Chondrocyte (in vitro differentiated cells): ENCODE data around the gene SETD2. TPM values are rescaled to one million over a fixed set of nuclear protein-coding genes. Genes with fewer than 3 reads are reported as not detected.

Experiments
- DNase-seq: peaks from one replicate; pipeline ENCODE4 v3.0.0; 2021; ENCODE audit warnings: mixed read lengths, low spot score
- H3K27ac Mint-ChIP-seq: one replicate; pipeline ENCODE4 v1.8.0; 2021; ENCODE audit warnings: mild to moderate bottlenecking, moderate library complexity, mixed read lengths; ENCODE audit not compliant: unreplicated experiment
- H3K27me3 Mint-ChIP-seq: 2 replicates; pipeline ENCODE4 v1.8.0; 2021; ENCODE audit warnings: low read depth, mixed read lengths
- H3K36me3 Mint-ChIP-seq: 2 replicates; pipeline ENCODE4 v1.8.0; 2021; ENCODE audit warnings: low read depth, mixed read lengths
- H3K4me1 Mint-ChIP-seq: 2 replicates; pipeline ENCODE4 v1.8.0; 2021; ENCODE audit warnings: low read depth, mild to moderate bottlenecking, mixed read lengths
- H3K4me3 Mint-ChIP-seq: one replicate; pipeline ENCODE4 v1.8.0; 2021; ENCODE audit warnings: mild to moderate bottlenecking, moderate library complexity, mixed read lengths; ENCODE audit not compliant: unreplicated experiment
- H3K9me3 Mint-ChIP-seq: 2 replicates; pipeline ENCODE4 v1.8.0; 2021; ENCODE audit warnings: low read depth, mixed read lengths
- CTCF ChIP-seq: fragments of 200-600 bp; sonication (generic); IDR thresholded peaks from 2 replicates; pipeline ENCODE4 v1.5.0; 2021; ENCODE audit warnings: antibody characterized with exemption, mild to moderate bottlenecking, moderate library complexity
- total RNA-seq: library from RNA; stranded (reverse); gene quantifications from 3 replicates; pipeline ENCODE4 v1.2.1, GENCODE V29; 2021

The SETD2 gene
- total RNA-seq, 1 donor from 2014 or later: 37.3 TPM

GRCh38 chr3:47104259-47104658 is 59.7 kb downstream of the SETD2 start:
- Mint-ChIP-seq H3K27ac (no peak overlapping the region), H3K9me3 (no peaks in the 10 kb centered on the region), H3K27me3 (no peaks in the 10 kb centered on the region), H3K4me3 (no peak overlapping the region), H3K4me1 (peaks cover 13% of the 10 kb centered on the region), H3K36me3 (peaks cover 11% of the 10 kb centered on the region)
- DNase-seq: no peak
- TF ChIP-seq CTCF: no peak

GRCh38 chr3:47103619-47104018 is 60.3 kb downstream of the SETD2 start:
- peaks cover 6% of the 10 kb centered on the region for H3K4me1 Mint-ChIP-seq
- no peak for TF ChIP-seq CTCF
- no peaks in the 10 kb centered on the region for H3K9me3 Mint-ChIP-seq
- peaks cover 11% of the 10 kb centered on the region for H3K36me3 Mint-ChIP-seq
- DNase-seq: no peak
- H3K27ac Mint-ChIP-seq: no peak overlapping the region
- no peaks in the 10 kb centered on the region for H3K27me3 Mint-ChIP-seq
- H3K4me3 Mint-ChIP-seq: no peak overlapping the region

GRCh38 chr3:47102081-47102600 is 61.8 kb downstream of the SETD2 start:
- Mint-ChIP-seq H3K36me3 (peaks cover 14% of the 10 kb centered on the region), H3K4me3 (no peak overlapping the region), H3K27ac (no peak overlapping the region), H3K27me3 (no peaks in the 10 kb centered on the region), H3K4me1 (peaks cover 11% of the 10 kb centered on the region), H3K9me3 (no peaks in the 10 kb centered on the region)
- DNase-seq: no peak
- TF ChIP-seq CTCF: no peak

- peaks cover 23% of the 10 kb centered on the region for H3K4me1 Mint-ChIP-seq
- no peaks in the 10 kb centered on the region for H3K9me3 Mint-ChIP-seq
- H3K36me3 Mint-ChIP-seq: peaks cover 10% of the 10 kb centered on the region
- no peak for DNase-seq
- no peaks in the 10 kb centered on the region for H3K27me3 Mint-ChIP-seq
- H3K4me3 Mint-ChIP-seq: no peak overlapping the region
- no peak for TF ChIP-seq CTCF
- no peak overlapping the region for H3K27ac Mint-ChIP-seq
Measured at GRCh38 chr3:47098910-47099309, 65.0 kb downstream of the SETD2 start.

GRCh38 chr3:47097864-47098263 is 66.0 kb downstream of the SETD2 start:
- Mint-ChIP-seq H3K36me3 (peaks cover 10% of the 10 kb centered on the region), H3K4me1 (peaks cover 23% of the 10 kb centered on the region), H3K27me3 (no peaks in the 10 kb centered on the region), H3K4me3 (no peak overlapping the region), H3K27ac (peak overlapping the region; percentile 86), H3K9me3 (no peaks in the 10 kb centered on the region)
- TF ChIP-seq CTCF: no peak
- DNase-seq: no peak
